Liver (tissue), 9 donors: ENCODE measurements around the gene TAF15. TPM values are rescaled to one million over a fixed set of nuclear protein-coding genes. Genes with fewer than 3 reads are reported as not detected.
A peak's percentile ranks its signal among the peaks of the same experiment; 100 is the strongest.

ENCODE experiments used
- DNase-seq: peaks from one replicate; pipeline ENCODE4 v3.0.0-alpha.2; 2017; ENCODE audit warnings: low spot score
- H3K27ac ChIP-seq, 2 donors: one replicate each; pipeline ENCODE4 v1.7.0; 2013; ENCODE audit warnings: inconsistent platforms in 2 of 2, low read length in 2 of 2, control low read depth in 1 of 2, low read depth in 1 of 2, mild to moderate bottlenecking in 1 of 2
- H3K27me3 ChIP-seq, 4 donors: one replicate each; pipeline versions ENCODE4 v1.6.1 to v1.7.0; 2013; ENCODE audit warnings: low read length in 3 of 4, inconsistent platforms in 1 of 4, mild to moderate bottlenecking in 1 of 4, moderate library complexity in 1 of 4; ENCODE audit not compliant: control insufficient read depth in 4 of 4, insufficient read depth in 4 of 4
- H3K36me3 ChIP-seq, 4 donors: one replicate each; pipeline versions ENCODE4 v1.6.1 to v1.7.0; 2013; ENCODE audit warnings: low read length in 3 of 4, mild to moderate bottlenecking in 3 of 4, low read depth in 1 of 4, moderate library complexity in 1 of 4; ENCODE audit not compliant: control insufficient read depth in 4 of 4, insufficient read depth in 3 of 4
- H3K4me1 ChIP-seq, 4 donors: one replicate each; pipeline versions ENCODE4 v1.6.1 to v1.7.0; 2013; ENCODE audit warnings: low read length in 3 of 4, mild to moderate bottlenecking in 3 of 4, moderate library complexity in 1 of 4; ENCODE audit not compliant: control insufficient read depth in 4 of 4, insufficient read depth in 4 of 4
- H3K4me3 ChIP-seq, 3 donors: one replicate each; pipeline versions ENCODE4 v1.6.1 to v1.7.0; 2013; ENCODE audit warnings: low read length in 3 of 3, control low read depth in 1 of 3, low read depth in 1 of 3, mild to moderate bottlenecking in 1 of 3
- H3K9ac ChIP-seq, 2 donors: one replicate each; pipeline ENCODE4 v1.7.0; 2013; ENCODE audit warnings: low read length in 2 of 2, mild to moderate bottlenecking in 2 of 2, moderate library complexity in 2 of 2, control low read depth in 1 of 2, low read depth in 1 of 2
- H3K9me3 ChIP-seq, 4 donors: one replicate each; pipeline versions ENCODE4 v1.6.1 to v1.7.0; 2013; ENCODE audit warnings: low read length in 3 of 4; ENCODE audit not compliant: control insufficient read depth in 4 of 4
- CTCF ChIP-seq: fragments of 150-350 bp; IDR thresholded peaks from 2 replicates; pipeline ENCODE4 v1.5.1; 2017; ENCODE audit warnings: improper control_type of control experiment, low read depth, low read length; ENCODE audit not compliant: missing input control
- FOXA1 ChIP-seq: IDR thresholded peaks from 2 replicates; pipeline ENCODE4 v1.6.1; 2016; ENCODE audit warnings: antibody characterized with exemption
- HNF4A ChIP-seq, 2 donors: conservative IDR thresholded peaks; 2 replicates each; pipeline ENCODE4 v1.6.1; 2016; ENCODE audit warnings: antibody characterized with exemption in 2 of 2, mild to moderate bottlenecking in 2 of 2
- HNF4G ChIP-seq: IDR thresholded peaks from 2 replicates; pipeline ENCODE4 v1.6.1; 2016; ENCODE audit warnings: antibody characterized with exemption
- JUND ChIP-seq, 2 donors: IDR thresholded peaks; 2 replicates each; pipeline ENCODE4 v1.6.1; 2016; ENCODE audit warnings: antibody characterized with exemption in 2 of 2
- NR2F2 ChIP-seq: IDR thresholded peaks from 2 replicates; pipeline ENCODE4 v1.6.1; 2016; ENCODE audit warnings: antibody characterized with exemption
- RXRA ChIP-seq, 2 donors: IDR thresholded peaks; 2 replicates each; pipeline ENCODE4 v1.6.1; 2017 to 2018; ENCODE audit warnings: antibody characterized with exemption in 2 of 2, mild to moderate bottlenecking in 1 of 2
- ZBTB33 ChIP-seq: IDR thresholded peaks from 2 replicates; pipeline ENCODE4 v1.6.1; 2016; ENCODE audit warnings: antibody characterized with exemption
- WGBS: extraction: QIAGEN DNeasy Blood & Tissue Kit; methylation state at CpG from one replicate; pipeline ENCODE4 v1.1.7; 2013; 5-methylcytosine and 5-hydroxymethylcytosine counted together
- polyA plus RNA-seq, 2 donors: library from polyadenylated mRNA; stranded (reverse) in 1 of 2; unstranded in 1 of 2; fragments of 200-250 nt in 1 of 2; fragments of >200 nt in 1 of 2; fragmentation: Nextera tagmentation in 1 of 2; extraction: Ambion mirVana in 1 of 2; gene quantifications; one replicate each; pipeline versions ENCODE4 v1.2.1 to v1.2.3, GENCODE V29; 2013 to 2015
- total RNA-seq, 2 donors: library from RNA; depleted of rRNA; stranded (reverse); fragments of >200 nt; gene quantifications; one replicate each; pipeline ENCODE4 v1.2.3, GENCODE V29; 2014
- donor health status: healthy.
- donor health status: healthy.
- donor health status: healthy.
- donor health status: healthy.
- donor health status: healthy.

TAF15 gene
- total and polyA plus RNA-seq, 4 donors: 13.5 to 75.0 (median 67.6) TPM

GRCh38 chr17:35807371-35808144, 1.7 kb upstream of the TAF15 start:
- H3K36me3 ChIP-seq: no peaks in the 10 kb centered on the region
- H3K9me3 ChIP-seq: no peaks in the 10 kb centered on the region
- H3K27ac ChIP-seq: no peak overlapping the region
- H3K4me1 ChIP-seq: peaks cover 1 to 18% (median 14%) of the 10 kb centered on the region in 4 donors
- H3K9ac ChIP-seq: no peak overlapping the region
- no peak for DNase-seq
- H3K4me3 ChIP-seq: no peak overlapping the region
- 86% methylated on average over 7 of the region's 7 CpGs for WGBS
- no peaks in the 10 kb centered on the region for H3K27me3 ChIP-seq
- TF ChIP-seq NR2F2 (no peak), ZBTB33 (no peak), CTCF (no peak), FOXA1 (no peak), HNF4G (no peak), JUND (IDR thresholded peaks at IDR 0.05) (no peak)

- WGBS: 30% methylated on average over 19 of the region's 19 CpGs
- H3K4me1 ChIP-seq: peaks cover 1 to 18% (median 14%) of the 10 kb centered on the region in 4 donors
- peak overlapping the region; percentile 53 to 85 (median 71) for H3K4me3 ChIP-seq
- H3K27me3 ChIP-seq: no peaks in the 10 kb centered on the region
- H3K9me3 ChIP-seq: no peaks in the 10 kb centered on the region
- no peaks in the 10 kb centered on the region for H3K36me3 ChIP-seq
- H3K9ac ChIP-seq: peak overlapping the region in 1 of 2 donors; percentile 91
- peak overlapping the region; percentile 91 to 95 for H3K27ac ChIP-seq
- TF ChIP-seq HNF4A (conservative IDR thresholded peaks at IDR 0.05) (no peak), RXRA (IDR thresholded peaks at IDR 0.05) (no peak), NR2F2 (peak; percentile 2), ZBTB33 (no peak)
- DNase-seq: no peak
These were observed 883 bp upstream of the TAF15 start for GRCh38 chr17:35808240-35808961.
